GM21515 (cell line): ENCODE measurements around the gene AMPD3.
A peak's percentile ranks its signal among the peaks of the same experiment; 100 is the strongest.

Experiments used
- ATAC-seq: cut with Tn5 transposase; IDR thresholded peaks from one replicate; pipeline ENCODE4 v1.9.1; 2021; ENCODE audit not compliant: unreplicated experiment

AMPD3 gene

GRCh38 chr11:10454878-10455631 lies at the start of gene AMPD3:
Gene AMPD3 (plus strand): TSS chr11:10455264. CDS start chr11:10461520, 6,256 bp downstream.
- ATAC-seq = no peak

- ATAC-seq = no peak
Observed at GRCh38 chr11:10405865-10406592, 49.0 kb upstream of the AMPD3 start.

GRCh38 chr11:10407055-10407454 lies 48.0 kb upstream of the AMPD3 start:
- ATAC-seq = no peak

- ATAC-seq = no peak
Observed at GRCh38 chr11:10407749-10408685, 47.0 kb upstream of the AMPD3 start.

GRCh38 chr11:10409207-10409661 lies 45.8 kb upstream of the AMPD3 start:
- no peak for ATAC-seq

GRCh38 chr11:10410106-10410843 lies 44.8 kb upstream of the AMPD3 start:
- ATAC-seq = no peak

GRCh38 chr11:10410844-10411200 lies 44.2 kb upstream of the AMPD3 start:
- no peak for ATAC-seq

- no peak for ATAC-seq
Observed at GRCh38 chr11:10412266-10412665, 42.8 kb upstream of the AMPD3 start.

GRCh38 chr11:10413268-10413667 lies 41.8 kb upstream of the AMPD3 start:
- ATAC-seq = peak; percentile 65

GRCh38 chr11:10414181-10414580 lies 40.9 kb upstream of the AMPD3 start:
- ATAC-seq = no peak

GRCh38 chr11:10414659-10415058 lies 40.4 kb upstream of the AMPD3 start:
- ATAC-seq = no peak

GRCh38 chr11:10415817-10416392 lies 39.2 kb upstream of the AMPD3 start:
- ATAC-seq = no peak

GRCh38 chr11:10418259-10418949 lies 36.7 kb upstream of the AMPD3 start:
- ATAC-seq = no peak

GRCh38 chr11:10418950-10419310 lies 36.1 kb upstream of the AMPD3 start:
- no peak for ATAC-seq

GRCh38 chr11:10426475-10426874 lies 28.6 kb upstream of the AMPD3 start:
- ATAC-seq = no peak

- ATAC-seq = no peak
Observed at GRCh38 chr11:10428453-10428852, 26.6 kb upstream of the AMPD3 start.

- no peak for ATAC-seq
Observed at GRCh38 chr11:10429526-10429925, 25.5 kb upstream of the AMPD3 start.

- ATAC-seq = no peak
Observed at GRCh38 chr11:10432493-10432892, 22.6 kb upstream of the AMPD3 start.

- no peak for ATAC-seq
Observed at GRCh38 chr11:10432971-10433370, 22.1 kb upstream of the AMPD3 start.

GRCh38 chr11:10436224-10436623 lies 18.8 kb upstream of the AMPD3 start:
- ATAC-seq = no peak
